GM12891 (cell line): ENCODE data around the gene DKK1.

Source experiments
- PAX5 ChIP-seq: IDR thresholded peaks from 2 replicates; pipeline ENCODE4 v1.6.1; 2011; ENCODE audit warnings: low read length, moderate library complexity, mild to moderate bottlenecking; ENCODE audit not compliant: insufficient read depth, severe bottlenecking
- POLR2A ChIP-seq: IDR thresholded peaks from 2 replicates; pipeline ENCODE4 v1.6.1; 2011; ENCODE audit warnings: low read depth, low read length, control low read depth
- POLR2AphosphoS5 ChIP-seq: IDR thresholded peaks from 2 replicates; pipeline ENCODE4 v1.6.1; 2011; ENCODE audit warnings: low read depth, low read length, control low read depth
- POU2F2 ChIP-seq: IDR thresholded peaks from 2 replicates; pipeline ENCODE4 v1.6.1; 2011; ENCODE audit warnings: low read depth, mild to moderate bottlenecking, control low read depth, low read length, moderate library complexity
- SPI1 ChIP-seq: IDR thresholded peaks from 2 replicates; pipeline ENCODE4 v1.6.1; 2011; ENCODE audit warnings: low read depth, low read length, control low read depth
- TAF1 ChIP-seq: IDR thresholded peaks from 2 replicates; pipeline ENCODE4 v1.6.1; 2011; ENCODE audit warnings: low read depth, low read length, control low read depth

DNA sequence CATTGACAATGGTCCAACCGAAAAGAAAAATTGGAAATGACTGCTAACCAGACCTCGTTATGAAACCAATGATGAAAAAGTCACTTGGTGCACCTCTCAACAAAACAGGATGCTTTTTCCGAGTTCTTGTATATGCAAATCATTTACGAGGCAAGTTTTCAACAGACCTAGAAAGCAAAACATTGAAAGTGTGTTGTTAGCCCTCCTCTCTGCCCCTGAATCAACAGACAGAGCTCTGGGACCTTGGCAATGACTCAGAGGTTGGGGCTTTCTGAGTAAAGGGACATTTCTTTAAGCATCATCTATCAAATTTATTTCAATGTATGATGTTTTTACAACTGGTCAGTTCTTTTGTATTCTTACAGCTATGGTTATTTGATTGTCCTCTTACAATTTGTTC lies 16.3 kb upstream of the DKK1 start:
- TF ChIP-seq POLR2AphosphoS5 (no peak), POU2F2 (no peak), TAF1 (no peak), POLR2A (no peak), SPI1 (no peak), PAX5 (no peak)
